Measurements from ENCODE around the gene FADS6.

- TF ChIP-seq SIN3A (IDR thresholded peaks at IDR 0.05; ENCODE audit: borderline replicate concordance, low read depth, low read length) (no peak), EP300 (IDR thresholded peaks at IDR 0.05; ENCODE audit: borderline replicate concordance in 1 of 2, low read depth in 1 of 2, low read length in 1 of 2) (no peak), RFX5 (IDR thresholded peaks at IDR 0.05; ENCODE audit: low read length) (no peak), YY1 (IDR thresholded peaks at IDR 0.05; ENCODE audit: low read depth) (no peak), CTCF (IDR thresholded peaks at IDR 0.05) (no peak), RCOR1 (IDR thresholded peaks at IDR 0.05; ENCODE audit: low read length) (no peak)
Observed at GRCh38 chr17:74870512-74870911, 22.9 kb downstream of the FADS6 start.
